Measurements from ENCODE around the gene DNAJC5G.

- TF ChIP-seq EP300 (IDR thresholded peaks at IDR 0.05) (no peak), POLR2A (IDR thresholded peaks at IDR 0.05) (no peak)
These were observed 36.3 kb upstream of the DNAJC5G start for GRCh38 chr2:27238976-27239375.
